Measurements from ENCODE around the gene ABCC6.

- no peak for TF ChIP-seq POLR2A (IDR thresholded peaks at IDR 0.05; ENCODE audit: borderline replicate concordance, extremely low read depth, insufficient read depth, insufficient read length)
- TF ChIP-seq, protein P1, sequence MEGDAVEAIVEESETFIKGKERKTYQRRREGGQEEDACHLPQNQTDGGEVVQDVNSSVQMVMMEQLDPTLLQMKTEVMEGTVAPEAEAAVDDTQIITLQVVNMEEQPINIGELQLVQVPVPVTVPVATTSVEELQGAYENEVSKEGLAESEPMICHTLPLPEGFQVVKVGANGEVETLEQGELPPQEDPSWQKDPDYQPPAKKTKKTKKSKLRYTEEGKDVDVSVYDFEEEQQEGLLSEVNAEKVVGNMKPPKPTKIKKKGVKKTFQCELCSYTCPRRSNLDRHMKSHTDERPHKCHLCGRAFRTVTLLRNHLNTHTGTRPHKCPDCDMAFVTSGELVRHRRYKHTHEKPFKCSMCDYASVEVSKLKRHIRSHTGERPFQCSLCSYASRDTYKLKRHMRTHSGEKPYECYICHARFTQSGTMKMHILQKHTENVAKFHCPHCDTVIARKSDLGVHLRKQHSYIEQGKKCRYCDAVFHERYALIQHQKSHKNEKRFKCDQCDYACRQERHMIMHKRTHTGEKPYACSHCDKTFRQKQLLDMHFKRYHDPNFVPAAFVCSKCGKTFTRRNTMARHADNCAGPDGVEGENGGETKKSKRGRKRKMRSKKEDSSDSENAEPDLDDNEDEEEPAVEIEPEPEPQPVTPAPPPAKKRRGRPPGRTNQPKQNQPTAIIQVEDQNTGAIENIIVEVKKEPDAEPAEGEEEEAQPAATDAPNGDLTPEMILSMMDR (IDR thresholded peaks at IDR 0.05 in 2 of 3, conservative IDR thresholded peaks at IDR 0.05 in 1 of 3; ENCODE audit: borderline replicate concordance in 1 of 3, insufficient read depth in 1 of 3, low read depth in 2 of 3, low read length in 2 of 3): no peak
- no peak for TF ChIP-seq FOSL1 (IDR thresholded peaks at IDR 0.05; ENCODE audit: low read depth)
- no peak for TF ChIP-seq SIN3A (IDR thresholded peaks at IDR 0.05; ENCODE audit: low read depth)
- no peak for TF ChIP-seq RAD21 (IDR thresholded peaks at IDR 0.05; ENCODE audit: low read depth)
- TF ChIP-seq MAX (IDR thresholded peaks at IDR 0.05): no peak
- no peak for TF ChIP-seq EZH2phosphoT487 (IDR thresholded peaks at IDR 0.05; ENCODE audit: borderline replicate concordance)
- no peak for TF ChIP-seq SP1 (IDR thresholded peaks at IDR 0.05; ENCODE audit: low read depth)
- no peak for TF ChIP-seq JUND (IDR thresholded peaks at IDR 0.05)
- no peak for TF ChIP-seq POLR2AphosphoS5 (IDR thresholded peaks at IDR 0.05; ENCODE audit: low read depth, low read length)
- TF ChIP-seq REST (IDR thresholded peaks at IDR 0.05; ENCODE audit: low read depth): no peak
These were observed 92.1 kb downstream of the ABCC6 start for GRCh38 chr16:16131204-16131603.

Measured in HCT116 (cell line).